SKM-1 (cell line): ENCODE data around the gene WWOX.

ENCODE experiments used
- DNase-seq: peaks from one replicate; lab custom pipeline; 2025; ENCODE audit not compliant: unreplicated experiment; lab: John Stamatoyannopoulos, UW

Gene WWOX

GRCh38 chr16:78292086-78292843, 192.8 kb downstream of the WWOX start:
- no peak for DNase-seq

DNA sequence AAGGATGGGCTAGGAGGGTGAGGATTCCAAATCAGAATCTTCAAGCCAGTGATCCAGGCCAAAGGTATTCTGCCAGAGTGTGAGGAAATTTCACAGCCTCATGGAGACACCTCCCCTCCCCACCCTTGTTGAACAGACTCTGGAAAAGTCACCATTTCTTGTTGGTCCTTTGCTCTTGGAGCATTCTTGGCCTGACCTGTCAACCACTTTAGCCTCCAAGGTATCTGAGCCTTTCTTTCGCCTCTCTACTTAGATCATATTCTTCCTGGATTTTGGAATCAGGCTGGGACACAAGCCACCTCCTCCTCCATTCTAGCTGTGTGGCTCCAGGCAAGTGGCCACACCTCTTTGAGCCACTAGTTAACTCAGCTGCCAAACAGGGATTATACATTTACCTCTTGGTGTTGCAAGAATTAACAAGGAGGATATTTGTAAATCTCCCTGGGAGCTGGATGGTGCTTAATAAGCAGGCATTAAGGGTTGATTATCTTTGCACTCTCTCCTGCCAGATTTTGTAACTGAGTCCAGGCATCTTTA, 193.5 kb downstream of the WWOX start:
- DNase-seq = no peak

DNA sequence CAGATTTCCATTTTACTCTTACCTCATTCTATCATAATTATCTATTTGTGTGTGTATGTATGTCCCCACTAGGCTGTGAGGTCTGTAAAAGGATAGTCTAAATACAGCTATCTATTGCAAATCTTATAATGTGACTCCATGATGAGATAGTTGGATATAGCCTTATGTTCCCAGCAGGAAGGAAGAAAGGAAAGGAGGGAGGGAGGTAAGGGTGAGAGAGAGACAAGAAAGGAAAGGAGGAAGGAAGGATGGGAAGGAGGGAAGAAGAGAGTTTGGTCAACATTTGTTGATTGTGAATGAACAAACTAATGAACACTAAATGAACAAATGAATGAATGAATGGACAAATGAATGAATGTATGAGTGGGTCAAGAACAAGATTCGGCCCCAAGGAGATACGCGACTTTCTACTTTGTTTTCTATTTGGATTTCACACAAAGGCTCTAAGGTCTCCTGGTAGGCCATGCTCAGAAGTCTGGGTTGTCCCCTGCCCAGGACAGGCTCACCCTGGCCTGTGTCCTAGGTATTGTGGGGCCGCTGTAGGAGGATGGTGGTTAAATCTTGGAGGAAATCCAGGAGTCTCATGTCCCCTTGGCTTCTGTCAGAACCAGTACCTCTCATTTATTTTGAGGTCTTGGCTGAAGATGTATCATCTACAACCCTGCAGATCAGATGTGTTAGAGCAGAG, 195.2 kb downstream of the WWOX start:
- DNase-seq = no peak

GRCh38 chr16:78297066-78297666, 197.7 kb downstream of the WWOX start:
- DNase-seq = no peak

GRCh38 chr16:78298986-78299385, 199.5 kb downstream of the WWOX start:
- no peak for DNase-seq

- no peak for DNase-seq
Measured at GRCh38 chr16:78300469-78300868, 201.0 kb downstream of the WWOX start.

GRCh38 chr16:78303946-78304345, 204.5 kb downstream of the WWOX start:
- DNase-seq = no peak

GRCh38 chr16:78306361-78306760, 206.9 kb downstream of the WWOX start:
- DNase-seq = no peak

GRCh38 chr16:78307824-78308528, 208.5 kb downstream of the WWOX start:
- DNase-seq = no peak

- DNase-seq = no peak
Measured at GRCh38 chr16:78309763-78310162, 210.3 kb downstream of the WWOX start.

DNA sequence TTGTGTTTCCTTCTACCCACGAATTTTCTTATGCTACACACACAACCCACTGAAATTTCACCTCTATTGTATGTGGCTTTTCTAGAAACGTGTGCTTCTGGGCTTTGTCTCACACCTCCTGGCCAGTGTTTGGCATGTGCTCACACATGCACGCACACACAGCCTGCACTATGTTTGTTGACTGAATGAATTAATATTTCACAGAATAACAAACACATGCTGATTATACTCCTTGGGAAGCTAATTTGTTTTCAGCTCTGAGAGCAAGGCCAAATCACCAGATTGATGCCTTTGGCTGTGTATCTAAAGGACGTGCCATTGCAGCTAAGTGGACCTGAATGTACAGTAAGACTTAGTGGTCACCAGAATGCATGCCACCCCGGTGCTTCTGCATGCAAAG, 210.7 kb downstream of the WWOX start:
- no peak for DNase-seq

DNA sequence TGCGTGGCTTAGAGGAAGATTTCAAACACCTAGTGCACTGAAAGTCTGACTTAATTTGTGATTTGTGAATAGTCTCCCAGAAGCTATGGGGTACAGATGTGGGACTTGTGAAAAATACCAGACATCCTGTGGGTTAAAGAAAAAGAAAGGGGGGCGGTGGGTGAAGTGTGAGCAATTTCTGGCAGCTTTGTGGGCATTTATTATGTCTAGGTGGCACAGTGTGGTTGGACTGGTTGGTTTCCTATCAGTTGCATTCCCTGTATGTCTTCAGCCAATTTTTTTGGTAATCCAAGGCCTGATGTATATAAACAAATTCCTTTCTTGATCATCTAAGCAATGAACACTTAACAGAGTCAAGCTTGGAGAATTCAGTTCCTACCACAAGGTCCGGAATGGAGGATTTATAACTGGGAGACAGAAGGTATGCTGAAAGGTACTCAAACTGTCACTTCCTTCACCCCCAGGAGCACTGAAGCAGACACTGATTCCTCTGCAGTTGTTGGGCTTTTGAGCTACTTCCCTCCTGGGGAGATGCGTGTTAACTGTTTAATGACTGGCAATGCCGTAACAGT, 211.6 kb downstream of the WWOX start:
- no peak for DNase-seq

GRCh38 chr16:78311831-78312230, 212.4 kb downstream of the WWOX start:
- DNase-seq = no peak

DNA sequence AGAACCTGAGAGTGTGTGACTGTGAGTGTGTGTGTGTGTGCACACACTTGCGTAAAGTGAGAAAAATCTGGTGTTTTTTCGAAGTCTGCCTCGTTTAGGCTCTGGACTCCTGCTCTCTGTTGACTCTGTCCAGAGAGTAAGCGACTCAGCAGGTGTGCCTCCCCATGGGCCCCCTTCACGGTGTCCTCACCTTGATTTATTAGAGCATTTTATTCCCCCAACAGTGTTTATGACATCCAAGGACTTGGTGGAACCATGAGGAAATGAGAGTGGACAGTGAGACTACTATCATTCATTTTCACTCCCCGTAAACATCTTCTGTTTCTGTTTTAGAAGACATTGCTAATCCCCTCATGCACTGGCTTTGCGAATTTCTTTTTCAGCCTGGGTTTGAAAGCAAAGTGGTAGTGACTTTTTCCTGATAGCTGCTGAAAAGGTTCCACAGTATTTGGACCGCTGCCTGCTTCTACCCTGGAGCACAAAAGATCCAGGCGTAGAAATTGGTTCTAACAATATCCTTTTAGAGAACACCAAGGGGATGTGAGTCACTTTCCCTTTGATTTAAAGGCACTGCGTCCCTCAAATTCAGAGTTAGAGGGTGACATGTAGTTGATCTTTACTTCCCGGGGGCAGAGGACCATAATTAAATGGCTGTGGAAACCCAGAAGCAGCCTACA, 218.2 kb downstream of the WWOX start:
- no peak for DNase-seq

- DNase-seq = no peak
Measured at GRCh38 chr16:78321620-78322360, 222.3 kb downstream of the WWOX start.

GRCh38 chr16:78323315-78323714, 223.9 kb downstream of the WWOX start:
- DNase-seq = no peak

- DNase-seq = no peak
Measured at GRCh38 chr16:78324649-78325285, 225.3 kb downstream of the WWOX start.

DNA sequence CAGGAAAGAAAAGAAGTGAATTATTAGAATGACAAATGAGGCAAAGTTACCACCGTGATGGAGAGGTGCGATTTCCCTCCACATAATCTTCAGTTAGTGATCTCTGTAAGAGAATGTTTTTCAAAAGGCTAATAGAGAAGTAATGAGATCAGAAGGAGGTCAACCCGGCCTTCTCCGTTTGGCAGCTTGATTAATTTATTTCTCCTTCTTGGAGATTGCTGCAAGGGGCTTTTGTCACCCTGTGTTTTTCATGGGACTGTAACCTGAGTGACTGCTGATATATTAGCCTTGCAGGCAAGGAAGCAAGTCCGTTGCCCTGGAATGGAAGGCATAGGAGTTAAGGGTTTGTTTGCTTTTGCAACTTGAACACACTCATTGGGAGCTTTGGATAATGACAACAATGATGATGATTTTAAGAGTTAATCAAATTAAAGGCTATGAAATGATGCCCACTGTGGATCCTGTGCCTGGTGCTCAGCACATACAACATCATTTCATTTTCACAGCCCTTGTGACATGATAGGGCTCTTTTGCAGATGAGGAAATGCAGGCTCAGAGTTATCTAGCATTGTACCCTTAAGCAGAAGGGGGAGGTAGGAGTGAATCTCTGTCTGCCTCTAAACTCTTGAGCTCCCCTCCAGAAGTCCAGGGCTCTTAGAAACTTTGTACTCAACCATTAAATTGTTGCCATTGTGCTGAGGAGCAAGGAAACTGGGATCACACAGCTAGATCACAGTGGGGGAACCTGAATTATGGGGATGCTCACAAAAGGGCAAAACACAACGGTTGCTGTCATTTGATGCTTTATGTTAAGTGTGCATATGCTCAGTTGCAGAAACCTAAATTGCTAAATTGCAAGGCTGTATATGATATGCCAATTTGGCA, 226.3 kb downstream of the WWOX start:
- DNase-seq = no peak
